ENCODE results near the gene GJB4.

DNA sequence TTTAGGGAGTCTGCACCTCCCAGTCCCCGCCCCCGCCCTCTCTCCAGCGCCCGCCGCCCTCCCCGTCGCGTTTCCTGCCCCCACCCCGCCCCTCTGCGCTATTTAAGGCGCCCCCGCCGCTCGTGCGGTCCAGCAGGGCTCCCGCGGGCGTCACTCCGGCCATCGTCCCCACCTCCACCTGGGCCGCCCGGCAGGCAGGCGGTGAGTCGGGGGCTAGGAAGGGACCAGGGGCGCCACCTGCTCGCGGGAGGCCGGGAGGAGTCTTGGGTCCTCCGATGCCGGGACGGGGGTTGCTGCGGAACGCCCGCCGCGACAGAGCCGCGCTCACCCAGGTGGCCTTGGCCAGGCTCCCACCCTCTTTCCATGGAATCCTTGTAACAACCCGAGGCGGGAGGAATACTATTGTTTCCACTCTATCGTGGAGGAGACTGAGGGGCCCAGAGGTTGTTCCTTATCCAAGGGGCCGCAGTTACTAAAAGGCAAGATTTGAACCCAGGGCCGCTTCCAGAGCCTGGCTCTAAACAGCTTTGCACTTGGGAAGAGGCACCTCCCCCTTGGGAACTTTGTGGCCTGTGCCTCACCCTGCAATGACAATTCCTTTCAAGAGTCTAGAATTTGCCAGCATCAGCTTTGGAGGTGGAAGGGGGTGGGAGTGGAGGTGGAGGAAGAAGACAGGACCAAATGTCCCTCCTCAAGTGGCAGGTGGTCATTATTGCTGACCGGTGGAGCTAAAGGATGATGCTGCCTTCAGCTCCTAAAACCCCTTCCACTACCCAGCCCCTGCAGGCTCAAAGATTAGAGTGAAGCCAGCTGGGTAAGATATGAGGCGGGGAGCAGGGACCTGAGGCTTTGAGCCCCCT lies 33.6 kb downstream of the GJB4 start, which contains the start of gene GJA4:
- TF ChIP-seq, protein P1, sequence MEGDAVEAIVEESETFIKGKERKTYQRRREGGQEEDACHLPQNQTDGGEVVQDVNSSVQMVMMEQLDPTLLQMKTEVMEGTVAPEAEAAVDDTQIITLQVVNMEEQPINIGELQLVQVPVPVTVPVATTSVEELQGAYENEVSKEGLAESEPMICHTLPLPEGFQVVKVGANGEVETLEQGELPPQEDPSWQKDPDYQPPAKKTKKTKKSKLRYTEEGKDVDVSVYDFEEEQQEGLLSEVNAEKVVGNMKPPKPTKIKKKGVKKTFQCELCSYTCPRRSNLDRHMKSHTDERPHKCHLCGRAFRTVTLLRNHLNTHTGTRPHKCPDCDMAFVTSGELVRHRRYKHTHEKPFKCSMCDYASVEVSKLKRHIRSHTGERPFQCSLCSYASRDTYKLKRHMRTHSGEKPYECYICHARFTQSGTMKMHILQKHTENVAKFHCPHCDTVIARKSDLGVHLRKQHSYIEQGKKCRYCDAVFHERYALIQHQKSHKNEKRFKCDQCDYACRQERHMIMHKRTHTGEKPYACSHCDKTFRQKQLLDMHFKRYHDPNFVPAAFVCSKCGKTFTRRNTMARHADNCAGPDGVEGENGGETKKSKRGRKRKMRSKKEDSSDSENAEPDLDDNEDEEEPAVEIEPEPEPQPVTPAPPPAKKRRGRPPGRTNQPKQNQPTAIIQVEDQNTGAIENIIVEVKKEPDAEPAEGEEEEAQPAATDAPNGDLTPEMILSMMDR (IDR thresholded peaks at IDR 0.05; ENCODE audit: low read depth, low read length): no peak
- TF ChIP-seq POLR2A (IDR thresholded peaks at IDR 0.05; ENCODE audit: extremely low read depth, insufficient read length): no peak
- TF ChIP-seq MYC (IDR thresholded peaks at IDR 0.05; ENCODE audit: low read depth, low read length): no peak
- TF ChIP-seq, protein P2, sequence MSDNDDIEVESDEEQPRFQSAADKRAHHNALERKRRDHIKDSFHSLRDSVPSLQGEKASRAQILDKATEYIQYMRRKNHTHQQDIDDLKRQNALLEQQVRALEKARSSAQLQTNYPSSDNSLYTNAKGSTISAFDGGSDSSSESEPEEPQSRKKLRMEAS (IDR thresholded peaks at IDR 0.05; ENCODE audit: low read depth, low read length): no peak

All from NB4 (cell line).